GM18870 (cell line): Measurements from ENCODE around the gene PUM1.
"Not testable (repeated sequence)": the region's sequence is repeated elsewhere in the genome, so short reads cannot be mapped to it uniquely, and the experiment has no call there.

Source experiments
- ATAC-seq: cut with Tn5 transposase; IDR thresholded peaks from one replicate; pipeline ENCODE4 v1.9.1; 2021; ENCODE audit warnings: moderate library complexity; ENCODE audit not compliant: unreplicated experiment

Gene PUM1

DNA sequence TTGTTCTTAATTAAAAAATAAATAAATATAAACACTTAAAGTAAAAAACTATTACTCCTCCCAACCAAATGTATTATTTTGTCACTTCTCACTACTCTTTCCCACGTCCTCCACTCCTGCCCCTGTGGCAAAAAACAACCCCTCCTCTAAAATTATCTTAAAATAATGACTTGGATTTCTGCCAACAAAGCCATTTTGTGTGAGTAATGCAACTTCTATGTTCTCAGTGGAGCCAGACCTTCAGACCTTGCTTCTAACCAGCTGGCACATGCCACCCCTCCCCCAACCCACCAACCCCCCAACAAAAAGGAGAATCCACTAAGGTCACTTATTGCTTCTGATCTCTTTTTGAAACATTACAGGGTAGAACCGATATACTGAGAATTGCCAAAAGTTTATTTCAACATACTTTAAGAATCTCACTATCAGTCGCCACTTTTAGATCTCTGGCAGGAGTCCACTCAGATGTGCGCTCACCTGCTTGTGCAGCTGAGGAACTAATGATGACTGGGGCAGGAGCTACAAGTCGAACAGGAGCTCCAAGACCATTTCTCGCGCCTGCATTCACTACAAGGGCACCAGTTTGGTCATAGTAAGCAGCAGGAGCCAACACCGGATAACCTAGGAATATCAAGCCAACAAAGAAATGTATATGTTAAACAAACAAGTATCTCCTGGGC is 98.7 kb downstream of the PUM1 start:
- no peak for ATAC-seq

DNA sequence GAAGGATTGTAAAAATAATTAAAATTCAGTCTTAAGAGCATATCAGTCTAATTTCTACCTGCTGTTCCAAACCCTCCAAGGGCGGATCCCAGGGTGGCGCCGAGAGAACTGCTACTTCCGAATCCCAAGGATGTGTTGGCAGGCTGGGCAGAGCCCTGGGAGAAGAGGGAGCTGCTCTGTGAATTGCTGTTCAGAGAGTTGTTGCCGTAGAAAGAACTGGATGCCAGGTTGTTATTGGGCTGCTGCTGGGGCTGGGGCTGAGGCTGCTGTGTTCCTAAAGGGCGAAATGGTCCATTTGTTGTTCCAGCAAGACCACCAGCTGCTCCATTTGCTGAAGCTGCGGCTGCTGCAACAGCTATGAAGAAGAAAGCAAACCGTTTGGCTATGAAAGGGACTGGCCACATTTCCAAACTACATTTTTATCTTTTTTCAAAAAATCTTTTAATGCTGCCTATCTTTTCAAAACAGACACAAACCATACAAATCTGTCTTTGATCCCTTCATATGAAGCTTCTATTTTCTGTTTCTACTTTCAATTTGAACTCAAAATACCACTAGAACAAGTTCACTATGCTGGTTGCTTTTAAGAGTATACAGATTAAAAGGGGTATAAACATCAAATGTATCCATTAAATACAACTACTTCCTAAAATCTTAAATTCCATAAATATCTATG is 99.5 kb downstream of the PUM1 start:
- ATAC-seq = no peak

DNA sequence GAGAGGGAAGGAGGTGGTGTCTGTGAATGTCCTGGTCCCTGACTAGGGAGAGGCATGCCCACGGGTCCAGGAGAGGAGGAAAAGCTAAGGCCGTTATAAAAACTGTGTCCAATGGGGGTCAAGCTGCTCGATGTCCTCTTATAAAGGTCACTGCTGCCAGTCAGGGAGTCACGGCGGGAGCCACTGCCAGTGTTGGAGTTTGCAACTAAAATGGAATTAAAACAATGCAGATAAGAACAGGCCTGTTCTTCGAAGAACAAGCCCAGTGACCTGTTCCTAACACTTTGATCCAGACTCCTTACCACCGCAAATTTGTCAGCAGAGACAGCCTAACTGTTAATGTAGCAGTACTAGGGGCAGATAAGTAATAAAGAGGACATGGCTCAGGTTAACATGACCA is 100.8 kb downstream of the PUM1 start:
- ATAC-seq = no peak

DNA sequence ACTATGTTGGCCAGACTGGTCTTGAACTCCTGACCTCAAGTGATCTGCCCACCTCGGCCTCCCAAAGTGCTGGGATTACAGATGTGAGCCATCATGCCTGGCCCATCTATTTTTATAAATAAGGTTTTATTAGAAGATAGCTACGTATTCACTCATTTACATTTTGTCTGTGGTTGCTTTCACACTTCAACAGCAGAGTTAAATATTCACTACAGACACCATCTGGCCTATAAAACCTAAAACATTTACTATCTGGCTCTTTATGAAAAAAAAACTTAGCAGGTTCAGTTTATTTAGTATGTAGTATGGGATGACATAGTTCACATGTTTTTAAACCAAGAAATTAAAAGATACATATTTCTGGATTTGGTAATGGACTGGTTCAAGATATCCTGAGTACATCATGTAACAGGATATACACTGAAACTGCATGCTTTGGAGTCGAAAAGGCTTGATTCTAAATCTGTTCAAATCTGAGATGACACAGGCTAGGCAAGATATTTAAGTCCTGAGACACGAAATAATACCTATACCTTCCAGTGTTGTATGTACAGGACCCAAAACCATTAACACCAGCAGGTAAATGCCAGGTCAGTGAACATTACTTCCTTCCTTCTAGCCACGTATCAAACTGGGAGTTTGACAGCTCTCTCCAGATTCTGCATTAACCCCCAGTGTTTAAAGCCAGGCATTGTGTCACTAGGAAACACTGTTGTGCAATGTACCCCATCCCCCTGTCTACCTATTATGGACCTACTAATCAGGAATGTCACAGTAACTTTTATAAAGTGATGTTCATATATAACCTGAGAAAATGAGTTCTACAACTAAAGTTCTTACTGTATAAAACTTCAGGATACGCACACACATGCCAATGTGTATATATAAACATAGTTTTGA is 102.7 kb downstream of the PUM1 start:
- ATAC-seq = no peak

DNA sequence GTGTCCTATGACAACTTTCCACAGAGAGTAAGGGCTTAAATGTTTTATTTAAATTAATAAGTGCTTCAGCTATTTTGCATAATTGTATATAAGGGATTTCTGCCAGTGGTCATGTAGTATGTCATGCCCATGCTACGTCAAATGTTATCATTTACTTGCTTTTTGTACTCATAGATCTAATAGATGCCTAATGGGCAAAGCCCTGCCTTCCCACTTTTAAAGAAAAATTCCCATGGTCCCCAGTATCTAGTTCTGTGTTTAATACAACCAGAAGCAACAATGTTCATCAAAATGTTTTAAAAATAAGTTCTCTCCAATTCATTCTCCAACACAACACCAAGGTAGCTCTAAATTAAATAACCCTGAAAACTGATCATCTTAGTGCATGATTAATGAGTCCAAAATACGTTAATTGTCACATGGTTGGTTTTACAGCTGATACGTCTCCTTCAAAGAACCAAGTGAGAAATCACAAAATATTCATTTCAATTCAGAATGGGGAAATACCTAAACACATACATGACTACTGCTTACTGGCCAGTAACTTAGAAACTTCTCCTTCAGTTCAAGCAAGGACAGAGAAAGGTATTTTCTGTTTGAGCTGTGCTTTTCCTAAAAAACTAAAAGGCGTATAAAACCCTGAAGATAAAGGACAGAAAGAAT is 107.8 kb downstream of the PUM1 start:
- no peak for ATAC-seq

DNA sequence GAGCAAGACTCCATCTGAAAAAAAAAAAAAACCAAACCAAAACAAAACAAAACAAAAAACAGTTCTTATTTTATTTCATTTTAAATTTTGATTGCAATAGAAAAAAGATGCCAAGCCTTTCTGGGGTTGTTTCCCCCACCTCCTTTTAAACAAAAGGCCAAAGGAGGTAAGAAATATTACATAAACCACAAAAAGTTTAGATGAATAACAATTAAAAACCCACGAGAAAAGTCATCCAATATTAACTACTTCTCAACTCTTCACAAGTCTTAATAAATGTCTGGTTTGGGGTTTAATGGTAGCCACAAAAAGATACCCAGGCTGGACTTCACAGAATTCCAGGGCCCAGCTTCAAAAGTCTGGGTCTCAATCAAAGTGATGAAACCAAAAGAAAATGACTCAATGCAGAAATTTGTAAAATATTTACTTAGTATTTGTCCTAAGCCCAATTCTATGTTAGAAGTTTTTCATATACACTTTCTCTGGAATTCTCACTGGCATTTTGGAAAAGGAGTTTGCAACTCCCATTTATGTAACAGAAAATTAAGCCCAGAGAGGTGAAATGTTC is 110.0 kb downstream of the PUM1 start:
- ATAC-seq = no peak

DNA sequence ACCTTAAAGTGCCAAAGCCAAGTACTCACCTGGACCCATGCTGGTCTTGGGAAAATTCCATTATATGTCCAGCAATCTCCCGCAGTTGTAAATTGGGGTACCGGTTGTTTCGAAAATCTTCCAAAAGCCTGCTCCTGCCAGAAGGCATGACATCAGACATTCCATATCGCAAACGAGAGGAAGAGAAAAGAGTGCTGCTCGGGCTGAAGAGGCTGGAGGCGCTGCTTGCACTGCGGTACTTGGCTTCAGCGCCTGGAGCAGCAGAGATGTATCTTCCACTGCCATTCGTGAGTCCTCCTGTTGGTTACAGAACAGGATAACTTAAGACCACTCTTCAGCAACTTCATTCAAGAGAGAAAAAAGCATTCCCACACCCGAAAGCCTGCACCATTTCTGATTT is 111.8 kb downstream of the PUM1 start:
- no peak for ATAC-seq

DNA sequence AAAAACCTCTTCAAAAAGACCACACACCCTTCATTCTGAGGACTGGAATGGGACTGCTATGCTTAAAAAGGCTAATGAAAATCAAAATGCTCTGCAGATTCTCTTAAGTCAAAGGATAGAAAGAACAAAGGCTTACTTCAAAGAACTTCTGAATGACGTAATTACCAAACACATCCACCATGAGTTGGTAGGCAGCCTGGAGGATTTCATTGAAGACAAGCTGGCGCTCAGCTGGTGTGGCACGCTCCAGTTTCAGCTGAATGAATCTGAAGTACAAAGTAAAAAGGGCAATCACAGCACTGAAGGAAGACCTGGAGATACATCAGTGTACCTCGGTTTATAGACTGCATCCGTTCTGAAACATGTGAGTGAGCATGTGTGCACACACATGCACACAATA is 113.4 kb downstream of the PUM1 start:
- ATAC-seq = no peak

DNA sequence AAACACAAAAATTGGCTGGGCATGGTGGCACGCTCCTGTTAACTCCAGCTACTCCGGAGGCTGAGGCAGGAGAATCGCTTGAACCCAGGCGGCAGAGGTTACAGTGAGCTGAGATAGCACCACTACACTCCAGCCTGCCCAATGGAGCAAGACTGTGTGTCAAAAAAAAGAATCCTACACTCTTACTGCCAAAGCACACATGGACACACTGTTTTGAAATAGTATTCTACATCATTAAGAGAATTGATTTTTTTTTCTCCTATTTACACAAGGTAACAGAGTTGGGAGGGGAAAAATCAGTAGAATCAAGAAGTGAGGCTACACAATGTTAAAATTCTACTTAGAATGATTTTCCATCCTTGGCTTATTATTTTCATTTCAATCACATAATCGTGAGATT is 114.8 kb downstream of the PUM1 start:
- no peak for ATAC-seq

DNA sequence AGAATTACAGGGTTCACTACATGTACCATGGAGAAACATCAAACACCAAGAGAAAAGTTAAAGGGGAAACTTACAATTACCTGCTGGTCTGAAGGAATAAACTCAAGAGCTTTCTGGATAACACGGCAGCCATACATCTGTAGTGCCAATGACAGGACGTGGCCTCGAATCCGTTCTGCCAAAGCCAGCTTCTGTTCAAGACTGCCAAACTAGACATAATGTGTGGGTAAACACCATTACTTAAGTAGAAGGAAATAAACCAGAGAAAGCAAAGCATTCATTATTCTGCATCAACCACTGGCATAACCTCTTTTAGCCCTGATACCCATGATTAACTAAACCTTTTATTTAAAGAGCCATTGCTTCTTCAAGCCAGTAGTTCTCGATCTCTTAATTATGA is 115.5 kb downstream of the PUM1 start:
- ATAC-seq = no peak

DNA sequence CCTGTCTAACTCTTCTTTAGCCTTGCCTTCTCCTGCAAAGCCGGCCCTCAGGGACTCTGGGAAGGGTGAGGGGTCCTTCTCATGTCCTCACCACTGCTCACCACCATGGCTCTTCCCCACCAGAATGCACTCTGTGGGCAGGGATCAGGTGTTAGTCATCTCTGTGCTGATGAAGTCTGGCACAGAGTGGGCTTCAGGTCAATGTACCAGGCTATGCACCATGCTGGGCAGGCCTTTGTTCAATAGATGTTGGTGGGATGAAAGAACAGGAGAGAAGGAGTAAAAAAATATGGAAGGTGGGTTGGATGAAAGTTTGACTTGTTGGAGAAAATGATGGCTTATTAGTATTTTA is 116.1 kb downstream of the PUM1 start:
- not testable (repeated sequence) for ATAC-seq

DNA sequence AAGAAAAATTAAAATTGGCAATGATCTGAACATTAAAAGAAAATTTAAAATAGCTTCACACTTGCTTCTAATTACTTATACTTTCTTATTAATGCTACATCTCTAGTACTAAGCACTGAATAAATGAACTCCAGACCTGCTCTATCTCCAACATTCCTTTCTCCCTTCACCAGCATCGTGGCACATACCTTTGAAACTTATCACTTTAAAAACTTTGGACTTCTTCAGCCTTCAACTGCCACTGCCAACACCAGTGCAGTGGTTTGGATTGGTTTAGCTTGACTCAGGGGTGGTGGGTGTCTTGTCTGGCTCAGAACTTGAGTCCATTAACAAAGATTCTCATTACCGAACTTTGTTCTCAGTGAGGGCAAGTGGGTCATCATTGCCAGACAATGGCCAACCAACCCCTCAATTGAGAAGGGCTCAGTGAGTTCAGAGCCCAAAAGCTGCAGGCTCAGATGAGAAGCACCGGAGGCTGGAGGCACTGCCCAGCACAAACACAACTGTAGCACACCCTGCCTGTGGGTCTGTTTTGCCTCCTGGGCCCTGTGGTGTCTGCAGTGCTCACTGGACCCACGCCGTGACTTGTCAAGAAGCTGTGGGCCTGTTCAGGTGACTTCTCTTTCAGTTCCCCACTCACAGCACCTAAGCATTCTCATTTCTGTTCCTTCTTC is 116.6 kb downstream of the PUM1 start:
- not testable (repeated sequence) for ATAC-seq

DNA sequence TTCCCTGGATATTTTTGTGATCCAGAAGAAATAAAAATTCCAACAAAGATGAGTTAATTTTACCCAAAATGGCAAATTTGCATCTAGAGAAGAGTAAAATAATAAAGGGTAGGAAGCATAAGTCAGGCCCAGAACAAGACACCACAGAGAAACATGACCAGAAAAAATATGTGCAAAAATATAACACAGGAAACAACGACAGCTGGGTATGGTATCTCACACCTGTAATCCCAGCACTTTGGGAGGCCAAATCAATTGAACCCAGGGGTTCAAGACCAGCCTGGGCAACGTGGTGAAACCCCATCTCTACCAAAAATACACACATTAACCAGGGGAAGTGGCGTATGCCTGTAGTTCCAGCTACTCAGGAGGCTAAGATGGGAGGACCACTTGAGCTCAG is 117.2 kb downstream of the PUM1 start:
- no peak for ATAC-seq

DNA sequence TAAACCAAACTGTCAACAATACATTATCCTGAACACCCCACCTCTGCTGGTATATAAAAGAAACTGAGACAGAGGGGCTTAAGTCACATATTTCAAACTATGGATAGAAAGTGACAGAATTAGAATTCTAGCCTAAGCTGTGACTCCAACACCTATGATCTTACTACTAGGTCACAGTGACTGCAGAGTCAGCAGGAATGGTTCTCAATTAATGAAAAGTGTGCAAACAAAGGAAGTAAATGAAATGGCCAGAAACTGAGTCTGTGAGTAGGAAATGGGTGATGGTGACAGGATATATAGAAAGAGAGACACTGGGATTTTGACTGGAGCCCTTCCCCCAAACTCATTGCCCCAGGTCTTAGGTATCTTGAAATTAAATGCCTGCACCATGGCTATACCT is 118.3 kb downstream of the PUM1 start:
- no peak for ATAC-seq

DNA sequence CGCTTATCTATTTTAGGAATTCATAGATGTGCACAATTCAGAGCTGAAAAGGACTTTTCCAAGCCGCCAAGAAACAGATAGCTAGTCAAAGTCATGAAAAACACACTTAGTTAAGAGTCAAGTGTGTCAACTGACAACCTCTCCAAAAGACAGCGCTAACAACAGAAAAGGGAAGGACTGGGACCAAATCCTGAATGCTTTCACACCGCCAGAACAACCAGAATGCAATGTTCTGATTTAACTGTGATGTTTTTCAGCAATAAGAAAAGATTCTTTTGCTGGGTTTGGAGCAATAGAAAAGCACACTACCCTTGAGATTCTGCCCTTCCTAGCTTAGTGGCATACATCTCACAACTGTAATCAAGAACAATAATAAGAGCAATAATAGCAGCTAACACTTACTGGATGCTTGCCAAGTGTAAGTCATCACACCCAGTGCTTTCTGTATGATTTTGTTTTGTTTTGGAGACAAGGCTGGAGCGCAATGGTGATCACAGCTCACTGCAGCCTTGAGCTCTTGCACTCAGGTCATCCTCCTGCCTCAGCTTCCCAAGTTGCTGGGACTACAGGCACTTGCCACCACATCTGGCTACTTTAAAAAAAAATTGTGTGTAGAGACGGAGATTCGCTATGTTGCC is 123.1 kb downstream of the PUM1 start:
- no peak for ATAC-seq

DNA sequence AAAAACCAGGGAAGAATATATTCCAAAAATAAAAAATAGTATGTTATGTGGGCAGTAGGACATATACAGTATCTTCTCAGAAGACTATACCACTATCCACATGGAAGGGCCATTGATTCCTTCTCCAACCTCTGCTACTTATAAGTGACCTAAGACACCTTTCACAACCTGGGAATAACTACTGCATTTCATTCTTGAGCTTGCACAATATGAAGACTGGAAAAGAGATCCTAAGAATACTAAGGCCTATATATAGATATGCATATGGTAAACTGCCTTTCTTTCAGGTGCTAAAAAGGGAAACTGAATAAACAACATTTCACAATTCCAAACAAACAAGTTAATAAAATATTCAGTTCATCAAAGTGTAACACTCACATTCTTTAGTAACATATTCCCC is 125.0 kb downstream of the PUM1 start:
- ATAC-seq = no peak

DNA sequence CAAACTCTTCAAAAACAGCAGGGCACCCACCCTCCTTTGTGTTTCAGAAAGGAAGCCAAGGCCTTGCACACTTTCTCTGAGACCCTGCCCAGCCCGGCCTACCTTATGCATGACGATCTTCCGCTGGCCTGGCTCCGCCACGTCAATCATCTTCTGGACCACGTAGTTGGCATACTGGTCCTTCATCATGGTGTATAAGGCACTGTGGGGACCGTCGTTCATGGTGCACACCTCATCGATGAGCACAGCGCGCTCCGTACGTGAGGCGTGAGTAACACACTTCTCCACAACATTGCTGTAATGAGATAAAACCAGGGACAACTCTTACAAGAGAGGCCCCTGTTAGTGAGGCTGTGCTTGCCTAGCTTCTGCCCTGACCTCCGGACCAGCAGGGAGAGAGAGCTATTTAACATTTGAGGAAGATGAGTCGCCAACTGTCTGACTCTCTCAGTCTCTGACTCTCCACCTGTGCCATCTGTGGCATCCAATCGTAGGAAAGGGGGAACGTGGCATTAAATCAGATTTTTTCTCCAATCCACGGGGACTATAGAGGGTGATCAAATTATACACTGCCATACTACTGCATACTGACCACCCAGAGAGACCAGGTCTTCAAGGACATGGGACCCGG is 128.9 kb downstream of the PUM1 start:
- no peak for ATAC-seq

DNA sequence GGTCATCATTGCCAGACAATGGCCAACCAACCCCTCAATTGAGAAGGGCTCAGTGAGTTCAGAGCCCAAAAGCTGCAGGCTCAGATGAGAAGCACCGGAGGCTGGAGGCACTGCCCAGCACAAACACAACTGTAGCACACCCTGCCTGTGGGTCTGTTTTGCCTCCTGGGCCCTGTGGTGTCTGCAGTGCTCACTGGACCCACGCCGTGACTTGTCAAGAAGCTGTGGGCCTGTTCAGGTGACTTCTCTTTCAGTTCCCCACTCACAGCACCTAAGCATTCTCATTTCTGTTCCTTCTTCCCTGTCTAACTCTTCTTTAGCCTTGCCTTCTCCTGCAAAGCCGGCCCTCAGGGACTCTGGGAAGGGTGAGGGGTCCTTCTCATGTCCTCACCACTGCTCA is 129.8 kb downstream of the PUM1 start:
- ATAC-seq = not testable (repeated sequence)

DNA sequence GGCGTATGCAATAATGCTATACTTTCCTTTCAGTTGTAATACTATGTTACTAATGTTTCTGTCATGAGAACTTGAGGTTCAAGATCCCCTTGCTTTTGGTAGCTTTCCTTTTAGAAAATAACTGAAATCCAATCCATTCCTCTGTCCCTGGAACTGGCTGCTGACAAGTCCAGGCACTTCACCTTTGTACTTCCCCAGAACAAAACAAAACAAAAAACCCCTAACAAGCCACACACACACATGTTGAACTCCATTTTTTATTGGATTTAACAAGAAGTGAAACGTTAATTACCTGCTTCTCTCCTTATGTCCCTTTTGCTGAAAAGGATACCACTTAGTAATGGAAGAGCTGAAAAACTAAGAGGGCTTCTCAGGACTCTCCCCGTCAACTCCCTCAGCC is 130.9 kb downstream of the PUM1 start:
- no peak for ATAC-seq

DNA sequence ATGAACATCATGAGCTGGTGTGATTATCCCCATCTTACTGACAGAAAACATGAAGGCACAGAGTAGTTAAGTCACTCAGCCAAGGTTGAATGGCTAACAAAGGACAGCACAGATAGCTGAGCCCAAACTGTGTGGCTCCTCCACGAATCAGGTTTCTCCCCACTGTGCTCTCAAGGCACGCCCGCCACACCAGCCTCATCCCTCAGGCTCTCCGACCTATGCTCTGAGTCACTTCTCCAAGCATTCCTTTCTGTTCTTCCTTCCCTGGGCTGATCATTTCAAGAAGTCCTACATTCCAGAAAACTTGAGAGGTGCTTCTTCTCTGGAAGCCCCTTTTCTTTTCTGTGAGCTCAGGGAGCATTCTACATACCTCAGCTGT is 131.7 kb downstream of the PUM1 start:
- no peak for ATAC-seq
